ENCODE data around the gene NUP210.

The NUP210 gene

DNA sequence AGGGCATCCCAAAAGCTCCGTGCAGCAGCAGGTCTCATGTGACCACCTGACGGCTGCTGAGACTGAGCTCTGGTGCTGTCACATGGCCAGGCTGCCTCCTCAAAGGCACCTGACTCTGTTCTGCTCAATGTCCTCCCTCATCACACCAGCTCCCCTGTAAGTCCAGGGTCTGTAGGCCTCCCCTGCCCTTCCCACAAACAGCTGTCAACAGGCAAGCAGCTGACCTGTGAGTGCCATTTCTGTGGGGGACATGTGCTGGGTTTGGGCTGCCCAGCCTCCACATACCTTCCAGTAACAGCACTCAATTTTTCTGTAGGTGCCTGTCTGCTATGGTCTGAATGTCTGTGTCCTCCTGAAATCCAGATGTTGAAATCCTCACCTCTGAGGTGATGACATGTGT is 11.2 kb downstream of the NUP210 start:
- no peak overlapping the region for H3K4me3 ChIP-seq (ENCODE audit: low read length)
- no peak for DNase-seq (ENCODE audit: low read depth)
- TF ChIP-seq, protein P1, sequence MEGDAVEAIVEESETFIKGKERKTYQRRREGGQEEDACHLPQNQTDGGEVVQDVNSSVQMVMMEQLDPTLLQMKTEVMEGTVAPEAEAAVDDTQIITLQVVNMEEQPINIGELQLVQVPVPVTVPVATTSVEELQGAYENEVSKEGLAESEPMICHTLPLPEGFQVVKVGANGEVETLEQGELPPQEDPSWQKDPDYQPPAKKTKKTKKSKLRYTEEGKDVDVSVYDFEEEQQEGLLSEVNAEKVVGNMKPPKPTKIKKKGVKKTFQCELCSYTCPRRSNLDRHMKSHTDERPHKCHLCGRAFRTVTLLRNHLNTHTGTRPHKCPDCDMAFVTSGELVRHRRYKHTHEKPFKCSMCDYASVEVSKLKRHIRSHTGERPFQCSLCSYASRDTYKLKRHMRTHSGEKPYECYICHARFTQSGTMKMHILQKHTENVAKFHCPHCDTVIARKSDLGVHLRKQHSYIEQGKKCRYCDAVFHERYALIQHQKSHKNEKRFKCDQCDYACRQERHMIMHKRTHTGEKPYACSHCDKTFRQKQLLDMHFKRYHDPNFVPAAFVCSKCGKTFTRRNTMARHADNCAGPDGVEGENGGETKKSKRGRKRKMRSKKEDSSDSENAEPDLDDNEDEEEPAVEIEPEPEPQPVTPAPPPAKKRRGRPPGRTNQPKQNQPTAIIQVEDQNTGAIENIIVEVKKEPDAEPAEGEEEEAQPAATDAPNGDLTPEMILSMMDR (conservative IDR thresholded peaks at IDR 0.05; ENCODE audit: low read depth, low read length), result no peak

DNA sequence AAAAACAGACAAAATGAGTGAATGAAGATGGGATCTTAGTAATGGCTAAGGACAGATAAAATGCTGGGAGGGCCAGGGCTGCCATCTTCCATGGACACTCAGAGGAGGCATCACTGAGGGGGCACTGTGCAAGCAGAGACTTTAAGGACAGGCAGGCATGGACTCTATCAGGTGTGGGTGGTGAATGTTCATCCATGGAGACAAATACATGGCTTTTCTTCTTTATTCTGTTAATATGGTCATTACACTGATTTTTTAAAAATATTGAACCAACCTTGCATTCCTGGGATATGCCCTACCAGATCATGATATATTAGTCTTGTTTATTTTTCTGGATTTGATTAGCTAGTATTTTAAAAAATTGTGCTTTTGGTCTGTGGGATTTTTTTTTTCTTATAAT is 12.2 kb downstream of the NUP210 start:
- DNase-seq (ENCODE audit: low read depth), result no peak
- no peak overlapping the region for H3K4me3 ChIP-seq (ENCODE audit: low read length)
- TF ChIP-seq, protein P1 (conservative IDR thresholded peaks at IDR 0.05; ENCODE audit: low read depth, low read length), result no peak

DNA sequence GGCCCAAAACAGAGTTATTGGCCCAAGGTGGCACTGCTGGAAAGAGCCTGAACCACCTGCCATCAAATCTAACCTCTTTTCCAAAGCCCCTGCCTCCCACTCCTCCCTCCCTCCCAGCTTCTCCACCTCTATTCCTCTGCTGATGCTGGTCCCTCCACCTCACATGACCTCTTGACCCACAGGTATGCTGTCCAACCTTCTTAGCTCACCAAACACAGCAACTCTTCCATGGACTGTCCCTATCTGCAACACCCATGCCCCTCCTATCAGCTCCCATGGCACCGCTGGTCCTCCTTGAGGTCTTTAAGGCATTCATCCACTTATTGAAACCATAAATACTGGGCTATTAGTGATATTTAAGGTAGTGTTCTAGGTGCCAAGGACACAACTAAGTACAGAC is 12.6 kb downstream of the NUP210 start:
- TF ChIP-seq, protein P1 (conservative IDR thresholded peaks at IDR 0.05; ENCODE audit: low read depth, low read length), result no peak
- H3K4me3 ChIP-seq (ENCODE audit: low read length), result no peak overlapping the region
- no peak for DNase-seq (ENCODE audit: low read depth)

DNA sequence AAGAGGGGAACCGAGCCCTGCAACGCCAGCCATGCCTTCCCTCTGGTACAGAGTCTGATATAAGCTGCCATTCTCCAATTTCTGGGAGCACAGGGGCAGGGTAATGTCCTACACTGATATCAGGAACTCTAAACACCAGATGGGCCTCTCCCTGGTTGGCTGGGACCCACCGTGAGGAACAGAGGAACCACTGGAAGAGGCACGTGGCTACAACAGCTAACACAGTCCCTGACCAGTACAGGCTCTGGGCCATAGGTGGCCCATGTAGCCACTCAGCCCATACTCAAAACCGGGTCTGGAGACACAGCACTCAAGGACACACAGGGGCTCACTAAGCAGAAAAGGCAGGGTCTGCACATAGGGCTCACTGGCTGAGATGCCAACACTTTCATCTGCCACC is 13.9 kb downstream of the NUP210 start:
- TF ChIP-seq, protein P1 (conservative IDR thresholded peaks at IDR 0.05; ENCODE audit: low read depth, low read length), result no peak
- no peak for DNase-seq (ENCODE audit: low read depth)
- H3K4me3 ChIP-seq (ENCODE audit: low read length), result no peak overlapping the region

DNA sequence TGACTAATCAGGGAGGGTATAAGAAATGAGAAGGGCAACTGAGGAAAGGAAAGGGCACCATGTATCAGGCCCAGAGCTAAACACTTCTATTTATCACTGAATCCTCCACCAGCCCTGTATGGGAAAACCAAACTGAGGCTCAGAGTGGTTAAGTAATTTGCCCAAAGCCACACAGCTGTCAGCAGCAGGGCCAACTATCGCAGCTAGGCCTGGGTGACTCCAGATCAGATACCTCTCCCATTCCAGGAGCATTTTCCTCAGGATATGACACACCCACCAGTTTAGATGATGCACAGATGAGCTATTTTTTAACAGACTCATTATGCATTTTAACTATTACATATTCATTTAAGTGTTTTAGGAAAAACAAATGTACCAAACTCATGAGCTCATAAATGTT is 14.5 kb downstream of the NUP210 start:
- no peak for DNase-seq (ENCODE audit: low read depth)
- H3K4me3 ChIP-seq (ENCODE audit: low read length), result no peak overlapping the region
- TF ChIP-seq, protein P1 (conservative IDR thresholded peaks at IDR 0.05; ENCODE audit: low read depth, low read length), result no peak

DNA sequence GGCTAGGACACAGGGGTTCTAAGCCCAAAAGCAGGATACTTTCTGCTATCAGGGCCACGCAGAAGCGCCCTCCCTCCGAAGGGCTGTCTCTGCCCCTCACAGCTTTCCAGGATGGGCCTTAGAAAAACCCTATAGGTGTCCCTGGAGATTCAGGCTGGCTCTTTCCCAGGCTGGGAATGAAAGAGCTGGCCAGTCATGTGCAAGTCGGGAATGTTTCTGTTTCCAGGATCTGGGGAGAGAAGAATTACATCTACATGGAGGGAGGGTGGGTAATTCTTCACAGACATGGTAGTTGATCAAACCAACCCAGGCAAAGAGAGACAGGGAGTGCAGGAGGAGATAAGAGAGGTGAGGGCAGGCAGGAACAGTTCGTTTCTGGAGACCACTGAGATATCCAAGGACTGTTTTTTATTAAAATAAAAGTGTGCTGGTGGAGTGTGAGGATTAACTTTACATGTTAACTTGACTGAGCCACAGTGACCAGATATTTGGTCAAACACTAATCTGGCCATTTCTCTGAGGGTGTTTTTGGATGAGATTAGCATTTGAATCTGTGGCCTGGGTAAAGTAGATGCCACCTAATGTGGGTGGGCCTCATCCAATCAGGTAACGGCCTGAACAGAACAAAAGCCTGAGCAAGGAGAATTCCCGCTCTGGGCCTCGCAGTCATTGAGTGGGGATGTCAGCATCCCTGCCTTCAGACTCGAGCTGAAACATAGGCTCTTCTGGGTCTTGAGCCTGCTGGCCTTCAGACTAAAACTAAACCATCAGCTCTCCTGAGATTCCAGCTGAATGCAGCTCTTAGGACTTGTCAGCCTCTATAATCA is 15.3 kb downstream of the NUP210 start:
- no peak overlapping the region for H3K4me3 ChIP-seq (ENCODE audit: low read length)
- TF ChIP-seq, protein P1 (conservative IDR thresholded peaks at IDR 0.05; ENCODE audit: low read depth, low read length), result no peak
- DNase-seq (ENCODE audit: low read depth), result no peak

DNA sequence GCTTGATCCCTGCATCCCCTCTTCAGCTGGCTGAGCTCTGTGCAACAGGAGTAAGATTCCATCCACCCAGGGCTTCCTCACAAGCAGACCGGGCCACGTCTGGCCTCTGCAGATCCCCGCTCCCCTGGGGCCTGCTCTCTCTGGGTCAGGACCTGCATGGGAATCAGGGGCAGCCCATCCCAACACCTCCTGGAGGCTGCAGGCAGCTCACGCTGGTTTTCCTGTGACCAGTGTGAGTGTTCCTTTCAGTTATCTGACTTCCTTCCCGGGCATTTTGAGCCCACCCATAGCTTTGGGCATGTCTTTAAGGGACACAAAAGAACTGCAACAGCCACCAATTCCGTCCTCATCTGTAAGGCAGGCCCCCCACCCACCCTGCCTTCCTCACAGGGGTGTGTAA is 16.3 kb downstream of the NUP210 start:
- no peak for DNase-seq (ENCODE audit: low read depth)
- TF ChIP-seq, protein P1 (conservative IDR thresholded peaks at IDR 0.05; ENCODE audit: low read depth, low read length), result no peak

More for the DNA sequence above, 16.3 kb downstream of the NUP210 start:
- no peak overlapping the region for H3K4me3 ChIP-seq (ENCODE audit: low read length)

Measured in retinal pigment epithelial cell (primary cell).